GM23248 (cell line): ENCODE results near the gene GRAMD1B. TPM values are rescaled to one million over a fixed set of nuclear protein-coding genes. Genes with fewer than 3 reads are reported as not detected.
A peak's percentile ranks its signal among the peaks of the same experiment; 100 is the strongest.

Experiments used
- DNase-seq: peaks from one replicate; pipeline ENCODE4 v3.0.0-alpha.2; 2015
- H2AFZ ChIP-seq: fragments of 200-600 bp; sonication (generic); 2 replicates; pipeline ENCODE4 v1.6.1; 2016; ENCODE audit warnings: antibody characterized with exemption
- H3F3A ChIP-seq: fragments of 200-600 bp; sonication (generic); 2 replicates; pipeline ENCODE4 v1.6.1; 2016; ENCODE audit warnings: mild to moderate bottlenecking, antibody characterized with exemption, mixed run types; ENCODE audit not compliant: insufficient read depth
- H3K27ac ChIP-seq: fragments of 200-600 bp; sonication (generic); 2 replicates; pipeline ENCODE4 v1.5.1; 2016; ENCODE audit warnings: mild to moderate bottlenecking
- H3K27me3 ChIP-seq: fragments of 200-600 bp; sonication (generic); replicated peaks from 2 replicates; pipeline ENCODE4 v1.6.1; 2016; ENCODE audit warnings: mild to moderate bottlenecking; ENCODE audit not compliant: insufficient read depth
- H3K36me3 ChIP-seq: fragments of 200-600 bp; sonication (generic); 2 replicates; pipeline ENCODE4 v1.6.1; 2016; ENCODE audit warnings: low read depth, mild to moderate bottlenecking
- H3K4me1 ChIP-seq: fragments of 200-600 bp; sonication (generic); 2 replicates; pipeline ENCODE4 v1.6.1; 2016; ENCODE audit warnings: mild to moderate bottlenecking; ENCODE audit not compliant: insufficient read depth
- H3K4me2 ChIP-seq: fragments of 200-600 bp; sonication (generic); one replicate; pipeline ENCODE4 v1.6.1; 2016; ENCODE audit warnings: mild to moderate bottlenecking; ENCODE audit not compliant: unreplicated experiment
- H3K4me3 ChIP-seq: fragments of 200-600 bp; sonication (generic); 2 replicates; pipeline ENCODE4 v1.5.1; 2016; ENCODE audit warnings: mild to moderate bottlenecking
- H3K79me2 ChIP-seq: fragments of 200-600 bp; sonication (generic); 2 replicates; pipeline ENCODE4 v1.6.1; 2016; ENCODE audit warnings: mild to moderate bottlenecking; ENCODE audit not compliant: insufficient read depth
- H3K9ac ChIP-seq: fragments of 200-600 bp; sonication (generic); 2 replicates; pipeline ENCODE4 v1.6.1; 2016; ENCODE audit warnings: mild to moderate bottlenecking
- H3K9me2 ChIP-seq: fragments of 200-600 bp; sonication (generic); 2 replicates; pipeline ENCODE4 v1.6.1; 2016; ENCODE audit warnings: mixed run types, mild to moderate bottlenecking, moderate library complexity; ENCODE audit not compliant: insufficient read depth
- H3K9me3 ChIP-seq: fragments of 200-600 bp; sonication (generic); one replicate; pipeline ENCODE4 v1.6.1; 2017; ENCODE audit warnings: low read depth
- H4K20me1 ChIP-seq: fragments of 200-600 bp; sonication (generic); 2 replicates; pipeline ENCODE4 v1.6.0; 2016; ENCODE audit not compliant: insufficient read depth
- EZH2 ChIP-seq: fragments of 200-600 bp; sonication (generic); IDR thresholded peaks from 2 replicates; pipeline ENCODE4 v1.6.1; 2018; ENCODE audit warnings: antibody characterized with exemption, mild to moderate bottlenecking; ENCODE audit not compliant: insufficient read depth, poor library complexity, severe bottlenecking
- EZH2phosphoT487 ChIP-seq: fragments of 200-600 bp; sonication (generic); IDR thresholded peaks from 2 replicates; pipeline ENCODE4 v1.6.1; 2018; ENCODE audit warnings: antibody characterized with exemption, moderate library complexity, mild to moderate bottlenecking, low read depth; ENCODE audit not compliant: insufficient read depth
- WGBS, 2 experiments: methylation state at CpG; one replicate each; pipeline ENCODE4 v1.1.6; 2015 to 2017; ENCODE audit warnings: low lambda C conversion rate in 2 of 2, low coverage in 1 of 2; ENCODE audit errors: missing lambda C conversion rate in 2 of 2; 5-methylcytosine and 5-hydroxymethylcytosine counted together
- in situ Hi-C: fragments of 300-500 bp; cut with MboI; formaldehyde crosslinking; loops from 2 replicates; pipeline ENCODE4 v1.15.0; 2020
- polyA plus RNA-seq: library from polyadenylated mRNA; unstranded; fragments of >200 nt; fragmentation: Nextera tagmentation; extraction: Ambion mirVana; gene quantifications from 2 replicates; pipeline ENCODE4 v1.2.1, GENCODE V29; 2016
- total RNA-seq: library from RNA; depleted of rRNA; stranded (reverse); fragments of >200 nt; shearing (Covaris generic); gene quantifications from 2 replicates; pipeline ENCODE4 v1.2.3, GENCODE V29; 2014

The GRAMD1B gene
- total and polyA plus RNA-seq, 2 experiments from 2014 or later, result 4.1 to 14.8 TPM

- Histone ChIP-seq H3K9ac (no peak overlapping the region), H3K79me2 (no peaks in the 10 kb centered on the region), H3K4me3 (no peak overlapping the region), H3K27ac (no peak overlapping the region), H3K9me3 (no peaks in the 10 kb centered on the region), H3K4me2 (no peak overlapping the region), H2AFZ (no peak overlapping the region), H3K9me2 (no peaks in the 10 kb centered on the region), H3K36me3 (no peaks in the 10 kb centered on the region), H3K27me3 (peaks cover 36% of the 10 kb centered on the region), H4K20me1 (no peaks in the 10 kb centered on the region), H3F3A (no peaks in the 10 kb centered on the region), H3K4me1 (no peaks in the 10 kb centered on the region)
- no peak for TF ChIP-seq EZH2
- no peak for TF ChIP-seq EZH2phosphoT487
- no peak for DNase-seq
- 79% methylated on average over 5 of the region's 5 CpGs for WGBS, 2 experiments
- in situ Hi-C loops, result no loop called here
Measured at GRCh38 chr11:123640029-123640428, 210.0 kb downstream of the GRAMD1B start.

GRCh38 chr11:123640677-123641494, 210.8 kb downstream of the GRAMD1B start:
- H3K4me3 ChIP-seq, result no peak overlapping the region
- no peaks in the 10 kb centered on the region for H3K79me2 ChIP-seq
- H3K9ac ChIP-seq, result no peak overlapping the region
- 17 to 18% methylated on average over 22 of the region's 22 CpGs for WGBS, 2 experiments
- H3K27me3 ChIP-seq, result peaks cover 34% of the 10 kb centered on the region
- no peaks in the 10 kb centered on the region for H4K20me1 ChIP-seq
- in situ Hi-C loops, result no loop called here
- TF ChIP-seq EZH2, result no peak
- no peak for TF ChIP-seq EZH2phosphoT487
- H3F3A ChIP-seq, result no peaks in the 10 kb centered on the region
- no peak overlapping the region for H3K4me2 ChIP-seq
- H3K9me3 ChIP-seq, result no peaks in the 10 kb centered on the region
- peak; percentile 63 for DNase-seq
- H3K4me1 ChIP-seq, result no peaks in the 10 kb centered on the region
- H3K9me2 ChIP-seq, result no peaks in the 10 kb centered on the region
- H3K36me3 ChIP-seq, result no peaks in the 10 kb centered on the region
- no peak overlapping the region for H2AFZ ChIP-seq
- H3K27ac ChIP-seq, result no peak overlapping the region

- DNase-seq, result no peak
- H3K4me3 ChIP-seq, result no peak overlapping the region
- peaks cover 37% of the 10 kb centered on the region for H3K27me3 ChIP-seq
- H3K9me3 ChIP-seq, result no peaks in the 10 kb centered on the region
- H4K20me1 ChIP-seq, result no peaks in the 10 kb centered on the region
- H3K4me2 ChIP-seq, result no peak overlapping the region
- no peaks in the 10 kb centered on the region for H3K79me2 ChIP-seq
- H3K9ac ChIP-seq, result no peak overlapping the region
- no peaks in the 10 kb centered on the region for H3F3A ChIP-seq
- no peaks in the 10 kb centered on the region for H3K9me2 ChIP-seq
- WGBS, 2 experiments, result 31 to 38% methylated on average over 4 of the region's 4 CpGs
- H2AFZ ChIP-seq, result no peak overlapping the region
- TF ChIP-seq EZH2phosphoT487 (no peak), EZH2 (no peak)
- in situ Hi-C loops, result no loop called here
- H3K36me3 ChIP-seq, result no peaks in the 10 kb centered on the region
- H3K4me1 ChIP-seq, result no peaks in the 10 kb centered on the region
- H3K27ac ChIP-seq, result no peak overlapping the region
Measured at GRCh38 chr11:123641495-123641840, 211.4 kb downstream of the GRAMD1B start.

GRCh38 chr11:123642435-123642834, 212.4 kb downstream of the GRAMD1B start:
- H3K4me3 ChIP-seq, result no peak overlapping the region
- H3K27me3 ChIP-seq, result peaks cover 40% of the 10 kb centered on the region
- no peak overlapping the region for H3K27ac ChIP-seq
- H3K79me2 ChIP-seq, result no peaks in the 10 kb centered on the region
- H3K9me3 ChIP-seq, result no peaks in the 10 kb centered on the region
- no peaks in the 10 kb centered on the region for H3K4me1 ChIP-seq
- WGBS, 2 experiments, result 73 to 78% methylated on average over 15 of the region's 15 CpGs
- no peak overlapping the region for H2AFZ ChIP-seq
- in situ Hi-C loops, result no loop called here
- no peak overlapping the region for H3K9ac ChIP-seq
- no peaks in the 10 kb centered on the region for H3K36me3 ChIP-seq
- H3F3A ChIP-seq, result no peaks in the 10 kb centered on the region
- DNase-seq, result no peak
- H4K20me1 ChIP-seq, result no peaks in the 10 kb centered on the region
- TF ChIP-seq EZH2phosphoT487 (no peak), EZH2 (no peak)
- H3K9me2 ChIP-seq, result no peaks in the 10 kb centered on the region
- no peak overlapping the region for H3K4me2 ChIP-seq
